ENCODE measurements around the gene CD99.

DNA sequence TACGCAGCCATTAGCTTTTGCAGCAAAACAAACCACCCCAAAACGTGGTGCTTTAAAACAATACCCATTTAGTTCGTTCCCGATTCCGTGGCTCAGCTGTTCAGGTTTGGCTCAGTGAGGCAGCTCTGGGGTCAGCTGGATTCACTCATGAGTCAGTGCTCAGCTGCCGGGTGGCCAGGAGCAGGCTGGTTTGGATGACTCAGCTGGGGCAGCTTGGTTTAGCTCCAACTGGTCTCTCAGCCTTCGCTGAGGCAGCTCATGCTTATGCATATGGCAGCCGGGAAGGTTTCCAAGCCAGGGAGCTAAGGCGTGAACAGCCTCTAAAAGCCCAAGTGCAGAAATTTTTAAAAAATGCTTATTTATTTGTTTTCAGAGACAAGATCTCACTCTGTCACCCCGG, 13.3 kb upstream of the CD99 start:
- no peak for TF ChIP-seq EP300 (IDR thresholded peaks at IDR 0.05)
- TF ChIP-seq POLR2AphosphoS5 (IDR thresholded peaks at IDR 0.05) = peak; percentile 86
- TF ChIP-seq POLR2A (IDR thresholded peaks at IDR 0.05) = no peak
